ENCODE results near the gene ANKRD34A.

- TF ChIP-seq CTCF (IDR thresholded peaks at IDR 0.05) (no peak), POLR2A (IDR thresholded peaks at IDR 0.05) (no peak)
Measured at GRCh38 chr1:145979746-145980456, 15.5 kb upstream of the ANKRD34A start.
